Amygdala (tissue), 56 donors: ENCODE results near the gene INTS4.
"Not testable (repeated sequence)": the region's sequence is repeated elsewhere in the genome, so short reads cannot be mapped to it uniquely, and the experiment has no call there.

Experiments used
- DNase-seq, 56 donors: peaks; one replicate each; lab custom pipeline; 2025; lab: John Stamatoyannopoulos, UW

The INTS4 gene

GRCh38 chr11:78023426-78023825 is 29.0 kb upstream of the INTS4 start:
- DNase-seq = no peak

GRCh38 chr11:78022397-78023396 is 28.2 kb upstream of the INTS4 start, which contains the start of gene KCTD14:
Gene KCTD14 (minus strand): TSS chr11:78023276. CDS start chr11:78023249, 27 bp downstream.
- DNase-seq = peak in 1 of 56 donors; percentile 4

- DNase-seq = no peak
Measured at GRCh38 chr11:78021611-78022010, 27.1 kb upstream of the INTS4 start.

- DNase-seq = peak in 1 of 56 donors; percentile 6
Measured at GRCh38 chr11:78020246-78020645, 25.8 kb upstream of the INTS4 start.

- no peak for DNase-seq
Measured at GRCh38 chr11:78019808-78020207, 25.3 kb upstream of the INTS4 start.

- DNase-seq = no peak
Measured at GRCh38 chr11:78015878-78016277, 21.4 kb upstream of the INTS4 start.

- DNase-seq = not testable (repeated sequence)
Measured at GRCh38 chr11:78014937-78015520, 20.6 kb upstream of the INTS4 start.

GRCh38 chr11:78011301-78011700 is 16.8 kb upstream of the INTS4 start:
- no peak for DNase-seq

- no peak for DNase-seq
Measured at GRCh38 chr11:78010755-78011154, 16.3 kb upstream of the INTS4 start.

- no peak for DNase-seq
Measured at GRCh38 chr11:78010304-78010703, 15.8 kb upstream of the INTS4 start.

GRCh38 chr11:78009062-78009461 is 14.6 kb upstream of the INTS4 start:
- DNase-seq = no peak

GRCh38 chr11:78000193-78000592 is 5.7 kb upstream of the INTS4 start:
- DNase-seq = peak in 24 of 56 donors; percentile 4 to 65 (median 18)

- DNase-seq = no peak
Measured at GRCh38 chr11:77999446-78000030, 5.1 kb upstream of the INTS4 start.

- DNase-seq = no peak
Measured at GRCh38 chr11:77993902-77994301, 566 bp downstream of the INTS4 start.

- no peak for DNase-seq
Measured at GRCh38 chr11:77990981-77991380, 3.5 kb downstream of the INTS4 start.

GRCh38 chr11:77986456-77986855 is 8.0 kb downstream of the INTS4 start:
- not testable (repeated sequence) for DNase-seq

GRCh38 chr11:77981346-77981947 is 13.0 kb downstream of the INTS4 start:
- peak in 1 of 56 donors; percentile 2 for DNase-seq

- no peak for DNase-seq
Measured at GRCh38 chr11:77968337-77968736, 26.1 kb downstream of the INTS4 start.

GRCh38 chr11:77967753-77968152 is 26.7 kb downstream of the INTS4 start:
- DNase-seq = no peak

GRCh38 chr11:77967121-77967520 is 27.3 kb downstream of the INTS4 start:
- DNase-seq = no peak

GRCh38 chr11:77966338-77966737 is 28.1 kb downstream of the INTS4 start:
- DNase-seq = no peak
